DOHH2 (cell line): Measurements from ENCODE around the gene ALG6.

Experiments
- CTCF ChIP-seq: fragments of 200-600 bp; sonication (generic); IDR thresholded peaks from one replicate; pipeline ENCODE4 v1.5.1; 2014; ENCODE audit warnings: antibody characterized with exemption, mild to moderate bottlenecking, low read depth, low read length; ENCODE audit not compliant: poor library complexity, severe bottlenecking
- EZH2phosphoT487 ChIP-seq: fragments of 200-600 bp; sonication (generic); IDR thresholded peaks from 2 replicates; pipeline ENCODE4 v1.6.1; 2017; ENCODE audit warnings: borderline replicate concordance, mild to moderate bottlenecking, antibody characterized with exemption, low read length, moderate library complexity, mixed read lengths

GRCh38 chr1:63379583-63379982 lies 12.2 kb downstream of the ALG6 start:
- TF ChIP-seq CTCF (no peak), EZH2phosphoT487 (no peak)
